WERI-Rb-1 (cell line): ENCODE data around the gene KRT8.

Experiments used
- DNase-seq: peaks from one replicate; pipeline ENCODE4 v3.0.0-alpha.2; 2020
- H3K27ac ChIP-seq: fragments of 250-450 bp; sonication (Bioruptor Pico); 2 replicates; pipeline ENCODE4 v1.5.1; 2020; ENCODE audit warnings: mild to moderate bottlenecking, moderate library complexity
- H3K27me3 ChIP-seq: fragments of 250-450 bp; sonication (Bioruptor Pico); 2 replicates; pipeline ENCODE4 v1.5.1; 2021; ENCODE audit warnings: mild to moderate bottlenecking, low read depth, moderate library complexity; ENCODE audit not compliant: insufficient read depth, severe bottlenecking
- H3K36me3 ChIP-seq: fragments of 250-450 bp; sonication (Bioruptor Pico); 2 replicates; pipeline ENCODE4 v1.5.1; 2020; ENCODE audit warnings: mild to moderate bottlenecking, moderate library complexity
- H3K4me3 ChIP-seq: 2 replicates; pipeline ENCODE4 v1.5.1; 2011; ENCODE audit warnings: low read depth, mild to moderate bottlenecking, control low read depth, low read length
- H3K9me3 ChIP-seq: fragments of 250-450 bp; sonication (Bioruptor Pico); 2 replicates; pipeline ENCODE4 v1.5.1; 2021; ENCODE audit warnings: mild to moderate bottlenecking, moderate library complexity; ENCODE audit not compliant: severe bottlenecking
- CTCF ChIP-seq: IDR thresholded peaks from 2 replicates; pipeline ENCODE4 v1.5.1; 2011; ENCODE audit warnings: low read depth, mild to moderate bottlenecking, control low read depth, inconsistent platforms, low read length

KRT8 gene

DNA sequence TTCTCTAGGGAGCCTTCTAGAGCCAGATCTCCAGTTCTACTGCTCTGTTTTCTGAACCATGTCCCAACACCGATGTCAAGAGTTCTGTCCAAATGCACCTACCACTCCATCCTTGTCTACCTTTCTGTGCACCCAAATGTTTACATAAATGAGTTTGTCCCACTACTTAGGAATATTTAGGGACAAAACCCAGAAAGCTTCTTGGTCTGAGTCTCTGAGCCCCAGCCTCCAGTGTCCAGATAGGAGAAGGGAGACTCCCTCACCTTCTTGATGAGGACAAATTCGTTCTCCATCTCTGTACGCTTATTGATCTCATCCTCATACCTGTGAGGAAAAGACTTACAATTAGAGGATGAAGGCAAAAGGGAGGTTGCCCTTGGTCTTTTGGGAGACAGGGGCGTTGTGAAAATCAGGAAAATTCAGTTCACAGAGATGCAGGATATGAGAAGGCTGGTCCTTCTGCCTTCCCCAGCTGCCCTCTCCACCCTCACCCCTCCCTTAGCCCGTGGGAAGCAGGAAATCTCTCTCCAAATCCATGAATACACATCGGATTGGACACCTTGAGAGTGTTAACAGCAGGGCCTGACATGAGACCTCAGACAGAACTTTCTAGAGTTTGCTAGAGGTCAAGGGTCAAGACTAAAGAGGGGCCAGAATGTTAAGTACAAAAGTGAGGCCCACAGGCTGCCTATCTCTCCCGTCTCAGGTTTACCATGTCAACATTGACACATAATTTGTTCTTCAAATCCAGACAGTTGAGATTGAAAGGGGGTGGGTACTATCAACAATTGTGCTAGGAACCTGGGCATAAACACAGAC lies 3.8 kb downstream of the KRT8 start:
- H3K36me3 ChIP-seq: no peaks in the 10 kb centered on the region
- H3K4me3 ChIP-seq: no peak overlapping the region

DNA sequence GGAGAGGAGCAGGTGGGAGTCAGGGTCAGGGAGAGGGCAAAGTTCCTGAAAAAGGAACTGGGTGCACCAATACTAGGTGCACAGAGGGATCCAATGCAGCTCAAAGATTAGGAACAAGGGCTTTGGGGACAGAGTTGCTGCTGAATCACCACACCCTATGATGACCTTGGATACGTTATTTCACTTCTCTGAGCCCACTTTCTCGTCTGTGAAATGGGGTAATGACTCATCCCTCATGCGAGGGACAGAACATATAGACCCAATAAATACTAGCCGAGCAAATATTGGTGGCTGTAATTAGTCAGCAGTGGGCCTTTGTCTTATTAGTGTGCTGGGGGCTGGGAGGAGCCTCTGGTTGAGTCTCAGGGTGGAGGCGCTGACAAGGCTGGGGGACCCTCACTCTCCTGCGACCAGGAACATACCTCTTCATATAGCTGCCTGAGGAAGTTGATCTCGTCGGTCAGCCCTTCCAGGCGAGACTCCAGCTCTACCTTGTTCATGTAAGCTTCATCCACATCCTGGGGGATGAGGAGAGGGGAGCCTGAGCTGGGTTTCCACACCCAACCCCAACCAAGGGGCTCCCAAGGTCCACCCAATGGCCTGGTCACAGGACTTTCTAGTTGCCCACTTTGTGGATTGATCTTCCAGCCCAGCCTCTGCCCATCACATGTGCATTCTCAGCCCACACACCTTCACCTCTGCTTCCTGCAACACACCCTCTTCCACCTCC lies 4.5 kb downstream of the KRT8 start:
- Histone ChIP-seq H3K36me3 (no peaks in the 10 kb centered on the region), H3K4me3 (no peak overlapping the region), H3K9me3 (peaks cover 5% of the 10 kb centered on the region), H3K27ac (no peak overlapping the region), H3K27me3 (peaks cover 94% of the 10 kb centered on the region)
- no peak for TF ChIP-seq CTCF
- DNase-seq: no peak

More for the DNA sequence above, 3.8 kb downstream of the KRT8 start:
- TF ChIP-seq CTCF: no peak
- H3K27me3 ChIP-seq: peaks cover 94% of the 10 kb centered on the region
- H3K27ac ChIP-seq: no peak overlapping the region
- no peak for DNase-seq
- peaks cover 5% of the 10 kb centered on the region for H3K9me3 ChIP-seq

DNA sequence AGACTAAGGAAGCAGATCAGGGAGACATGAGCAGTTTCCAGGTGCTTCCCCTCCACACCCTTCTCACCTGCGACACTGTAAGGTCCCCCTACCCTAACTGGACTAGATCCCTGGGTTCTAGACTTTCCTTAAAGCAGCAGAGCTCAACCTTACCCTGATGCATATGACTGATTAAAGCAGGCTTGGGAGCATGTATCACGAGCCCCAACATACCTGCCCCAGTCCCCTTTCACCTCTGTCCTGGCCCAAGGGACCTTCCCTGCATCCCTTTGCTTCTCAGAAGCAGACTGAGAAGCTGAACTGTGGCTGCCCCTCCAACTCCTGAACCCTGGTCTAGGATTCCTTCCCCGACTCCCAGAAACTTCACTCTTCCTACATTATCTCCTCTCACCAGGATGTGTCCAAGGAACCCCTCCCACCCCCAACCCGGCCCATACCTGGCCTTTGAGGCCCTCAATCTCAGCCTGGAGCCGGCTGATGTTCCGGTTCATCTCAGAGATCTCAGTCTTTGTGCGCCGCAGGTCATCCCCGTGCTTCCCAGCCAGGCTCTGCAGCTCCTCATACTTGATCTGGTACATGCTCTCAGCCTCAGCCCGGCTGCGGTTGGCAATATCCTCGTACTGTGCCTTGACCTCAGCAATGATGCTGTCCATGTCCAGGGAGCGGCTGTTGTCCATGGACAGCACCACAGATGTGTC lies 5.4 kb downstream of the KRT8 start:
- H3K36me3 ChIP-seq: no peaks in the 10 kb centered on the region

GRCh38 chr12:52896190-52897100 lies 8.4 kb downstream of the KRT8 start:
- Histone ChIP-seq H3K27ac (no peak overlapping the region), H3K27me3 (peaks cover 85% of the 10 kb centered on the region), H3K36me3 (no peaks in the 10 kb centered on the region), H3K4me3 (no peak overlapping the region), H3K9me3 (no peaks in the 10 kb centered on the region)
- no peak for DNase-seq
- no peak for TF ChIP-seq CTCF

More for the DNA sequence above, 5.4 kb downstream of the KRT8 start:
- Histone ChIP-seq H3K27ac (no peak overlapping the region), H3K4me3 (no peak overlapping the region), H3K9me3 (peaks cover 5% of the 10 kb centered on the region), H3K27me3 (peaks cover 89% of the 10 kb centered on the region)
- no peak for DNase-seq
- TF ChIP-seq CTCF: no peak

GRCh38 chr12:52895726-52896189 lies 9.1 kb downstream of the KRT8 start:
- peaks cover 82% of the 10 kb centered on the region for H3K27me3 ChIP-seq

More at GRCh38 chr12:52895726-52896189, 9.1 kb downstream of the KRT8 start:
- Histone ChIP-seq H3K9me3 (no peaks in the 10 kb centered on the region), H3K36me3 (no peaks in the 10 kb centered on the region), H3K4me3 (no peak overlapping the region), H3K27ac (no peak overlapping the region)
- DNase-seq: no peak
- TF ChIP-seq CTCF: no peak
